ENCODE measurements around the gene CR1.
A peak's percentile ranks its signal among the peaks of the same experiment; 100 is the strongest.
"Not testable (repeated sequence)": the region's sequence is repeated elsewhere in the genome, so short reads cannot be mapped to it uniquely, and the experiment has no call there.

Gene CR1

DNA sequence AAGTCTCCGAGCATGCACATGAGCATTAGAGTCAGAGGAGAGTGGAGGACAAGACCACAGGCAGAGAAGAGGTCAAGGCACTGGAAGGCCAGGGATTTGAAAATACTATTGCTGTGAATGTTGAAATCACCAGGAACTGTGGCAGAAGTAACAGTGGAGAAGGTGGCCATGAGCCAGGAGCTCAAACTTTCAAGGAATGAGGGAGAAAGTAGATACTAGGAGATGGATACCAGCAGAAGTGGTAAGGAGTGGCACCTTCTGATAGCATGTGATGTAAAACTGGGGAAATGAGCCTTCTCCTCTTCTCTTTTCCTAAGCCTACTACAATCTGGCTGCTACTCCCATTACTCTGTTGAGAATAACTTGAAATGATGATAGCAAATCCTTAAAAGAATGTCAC is 1.8 kb upstream of the CR1 start:
- DNase-seq (ENCODE audit: low spot score in 2 of 2) (no peak), ATAC-seq (no peak)
- H3K9me3 Mint-ChIP-seq, result no peaks in the 10 kb centered on the region
- H3K4me1 Mint-ChIP-seq, result peaks cover 9% of the 10 kb centered on the region
- H3K36me3 Mint-ChIP-seq, result no peaks in the 10 kb centered on the region
- H3K27ac Mint-ChIP-seq, result no peak overlapping the region
- no peak overlapping the region for H3K4me3 Mint-ChIP-seq

DNA sequence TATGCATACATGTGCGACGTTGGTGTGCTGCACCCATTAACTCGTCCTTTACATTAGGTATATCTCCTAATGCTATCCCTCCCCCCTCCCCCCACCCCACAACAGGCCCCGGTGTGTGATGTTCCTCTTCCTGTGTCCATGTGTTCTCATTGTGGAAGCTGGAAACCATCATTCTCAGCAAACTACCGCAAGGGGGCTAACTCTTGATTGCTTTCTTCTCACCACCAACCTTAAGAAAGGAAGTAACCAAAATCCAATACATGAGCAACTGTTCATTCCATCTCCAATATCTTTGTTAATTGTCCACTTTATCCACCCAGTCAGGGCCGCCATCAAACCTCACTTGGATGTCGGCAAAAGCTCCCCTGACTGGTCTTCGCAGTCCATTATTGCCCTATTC is 676 bp upstream of the CR1 start:
- ATAC-seq; H3K4me3 Mint-ChIP-seq; DNase-seq (ENCODE audit: low spot score in 2 of 2); H3K27ac Mint-ChIP-seq; H3K9me3 Mint-ChIP-seq; H3K36me3 Mint-ChIP-seq: not testable (repeated sequence)
- H3K4me1 Mint-ChIP-seq, result peaks cover 15% of the 10 kb centered on the region

DNA sequence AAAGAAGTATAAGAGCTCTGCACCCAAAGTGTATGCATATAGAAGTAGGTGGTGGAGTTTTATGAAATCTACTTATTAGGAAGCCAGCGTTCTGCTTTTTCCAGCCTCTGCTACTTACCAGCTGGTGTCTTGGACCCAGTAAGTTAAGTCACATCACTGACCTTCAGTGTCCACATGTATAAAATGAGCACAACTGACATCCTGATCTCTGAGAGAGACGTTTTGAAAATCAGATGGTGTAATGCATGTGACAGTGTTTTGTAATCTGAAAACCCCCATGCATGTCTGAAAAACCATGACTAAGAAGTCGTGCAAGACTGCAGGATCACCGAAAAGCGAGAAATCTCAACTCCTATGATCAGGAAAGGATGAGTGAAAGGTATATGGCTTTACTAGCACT is 2.0 kb downstream of the CR1 start:
- no peak for ATAC-seq
- H3K27ac Mint-ChIP-seq, result no peak overlapping the region
- no peak overlapping the region for H3K4me3 Mint-ChIP-seq
- no peaks in the 10 kb centered on the region for H3K9me3 Mint-ChIP-seq
- no peaks in the 10 kb centered on the region for H3K36me3 Mint-ChIP-seq
- H3K4me1 Mint-ChIP-seq, result peaks cover 15% of the 10 kb centered on the region
- DNase-seq (ENCODE audit: low spot score in 2 of 2), result no peak

DNA sequence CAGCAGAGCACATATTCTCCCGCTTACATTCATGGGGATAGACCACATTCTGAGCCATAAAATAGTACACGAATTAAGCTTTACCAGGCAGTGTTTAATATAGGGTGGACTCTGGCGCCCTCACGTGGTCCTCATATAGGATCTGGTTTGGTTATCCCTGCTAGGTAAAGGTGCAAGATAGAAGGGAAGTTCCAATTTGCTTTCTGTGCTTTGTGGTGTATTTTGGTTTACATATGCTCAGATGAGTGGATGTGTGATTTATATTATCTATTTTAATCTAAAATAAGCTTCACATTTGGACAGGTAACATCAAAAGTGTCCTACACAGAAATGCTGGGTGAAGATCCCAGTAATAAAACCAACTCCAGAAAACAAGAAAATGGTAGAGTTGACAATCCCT is 3.6 kb downstream of the CR1 start:
- H3K27ac Mint-ChIP-seq, result no peak overlapping the region
- no peaks in the 10 kb centered on the region for H3K36me3 Mint-ChIP-seq
- ATAC-seq (peak; percentile 70), DNase-seq (ENCODE audit: low spot score in 2 of 2) (peak; percentile 17 to 63)
- H3K4me3 Mint-ChIP-seq, result no peak overlapping the region
- H3K9me3 Mint-ChIP-seq, result no peaks in the 10 kb centered on the region
- peaks cover 15% of the 10 kb centered on the region for H3K4me1 Mint-ChIP-seq

DNA sequence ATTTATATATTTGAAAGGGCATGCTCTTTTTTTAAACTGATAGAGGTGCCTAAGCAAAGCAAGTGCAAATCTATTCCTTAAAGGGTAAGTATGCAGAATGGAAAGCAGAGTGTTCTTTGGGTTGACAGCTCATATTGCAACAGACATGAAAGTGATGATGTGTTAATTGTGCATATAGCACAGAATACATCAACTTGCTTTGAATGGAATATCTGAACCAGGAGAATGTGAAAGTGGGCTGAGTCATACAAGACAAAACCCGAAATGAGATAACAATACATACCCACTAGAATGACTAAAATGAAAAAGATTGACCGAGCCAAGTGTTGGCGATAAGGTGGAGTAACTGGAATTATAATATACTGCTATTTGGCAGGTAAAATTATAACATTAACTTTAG is 4.3 kb downstream of the CR1 start:
- Mint-ChIP-seq H3K9me3 (no peaks in the 10 kb centered on the region), H3K36me3 (no peaks in the 10 kb centered on the region), H3K27ac (no peak overlapping the region), H3K4me3 (no peak overlapping the region), H3K4me1 (peaks cover 15% of the 10 kb centered on the region)
- ATAC-seq (peak; percentile 90), DNase-seq (ENCODE audit: low spot score in 2 of 2) (no peak)

DNA sequence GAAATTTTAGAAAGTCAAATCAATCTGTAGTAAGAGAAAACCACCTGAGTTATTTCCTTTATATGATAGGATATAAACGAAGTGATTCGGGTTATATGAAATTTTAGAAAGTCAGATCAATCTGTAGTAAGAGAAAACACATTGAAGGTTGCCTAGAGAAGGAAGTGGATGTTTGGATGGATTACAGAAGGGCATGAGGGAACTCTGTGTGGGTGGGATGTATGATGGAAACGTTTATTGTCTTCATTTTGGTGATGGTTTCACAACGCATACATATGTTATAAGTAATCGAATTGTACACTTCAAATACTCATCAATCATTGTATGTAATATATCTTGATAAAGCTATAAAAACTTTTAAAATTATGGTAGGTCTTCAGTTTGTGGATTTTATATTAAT is 5.1 kb downstream of the CR1 start:
- Mint-ChIP-seq H3K4me1 (peaks cover 7% of the 10 kb centered on the region), H3K9me3 (no peaks in the 10 kb centered on the region), H3K36me3 (no peaks in the 10 kb centered on the region), H3K4me3 (no peak overlapping the region), H3K27ac (no peak overlapping the region)
- ATAC-seq, result no peak
- DNase-seq (ENCODE audit: low spot score in 2 of 2), result no peak

DNA sequence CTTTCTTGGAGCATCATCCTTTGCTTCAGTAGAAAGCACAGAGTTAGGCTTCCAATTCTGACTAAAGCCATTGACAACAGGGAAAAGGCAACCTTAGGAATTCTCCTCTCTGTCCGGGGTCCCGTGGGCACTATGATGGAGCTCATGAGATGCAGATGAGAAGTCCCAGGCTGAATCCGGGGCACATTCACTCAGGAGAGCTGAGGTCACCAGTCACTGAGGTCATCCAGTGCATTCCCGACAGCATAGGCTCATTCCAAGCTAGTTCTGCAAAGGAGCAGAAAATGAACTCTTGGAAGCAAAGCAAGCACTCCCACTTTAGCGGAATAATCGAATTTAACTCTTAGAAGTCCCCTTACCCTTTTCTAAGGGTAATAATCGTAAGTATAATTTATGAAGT is 6.8 kb downstream of the CR1 start:
- H3K4me3 Mint-ChIP-seq, result no peak overlapping the region
- ATAC-seq, result no peak
- no peaks in the 10 kb centered on the region for H3K9me3 Mint-ChIP-seq
- no peaks in the 10 kb centered on the region for H3K36me3 Mint-ChIP-seq
- H3K4me1 Mint-ChIP-seq, result peaks cover 7% of the 10 kb centered on the region
- H3K27ac Mint-ChIP-seq, result no peak overlapping the region
- no peak for DNase-seq (ENCODE audit: low spot score in 2 of 2)

DNA sequence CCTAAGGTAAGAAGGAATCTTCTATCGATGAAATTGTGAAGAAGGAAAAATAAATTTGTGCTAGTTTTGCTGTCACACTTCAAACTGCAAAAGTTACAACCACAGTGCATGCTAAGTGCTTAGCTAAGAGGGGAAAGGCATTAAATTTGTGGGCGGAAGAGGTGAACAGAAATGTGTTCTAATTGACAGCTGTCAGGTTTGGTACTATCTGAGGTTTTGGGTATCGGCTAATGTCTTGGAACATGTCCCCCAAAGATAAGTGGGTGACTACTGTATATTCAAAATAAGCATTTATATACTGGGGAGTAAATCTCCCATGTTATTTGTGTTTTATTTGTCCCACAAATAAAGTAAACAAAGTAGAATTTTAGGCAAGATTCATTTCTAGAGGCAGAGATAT is 8.0 kb downstream of the CR1 start:
- no peaks in the 10 kb centered on the region for H3K9me3 Mint-ChIP-seq
- no peak for ATAC-seq
- H3K36me3 Mint-ChIP-seq, result no peaks in the 10 kb centered on the region
- DNase-seq (ENCODE audit: low spot score in 2 of 2), result no peak
- no peak overlapping the region for H3K27ac Mint-ChIP-seq
- H3K4me3 Mint-ChIP-seq, result no peak overlapping the region
- peaks cover 7% of the 10 kb centered on the region for H3K4me1 Mint-ChIP-seq

DNA sequence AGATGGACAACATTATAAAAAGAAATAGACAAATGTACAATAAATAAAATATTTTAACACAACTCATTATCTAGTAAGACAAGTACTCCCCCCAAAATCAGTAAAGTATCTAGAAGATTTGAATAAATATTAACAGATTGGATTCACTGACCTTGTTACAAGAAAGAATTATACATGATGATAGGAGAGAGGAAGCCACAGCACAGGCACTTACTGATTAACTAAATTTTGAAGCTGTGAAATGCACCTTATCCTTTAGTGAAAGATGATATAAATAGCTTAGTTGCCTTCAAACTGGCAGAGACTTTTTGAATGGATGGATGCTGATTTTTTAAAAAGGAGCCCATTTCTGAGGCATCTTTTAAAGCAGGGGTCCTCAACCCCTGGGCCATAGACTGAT is 8.5 kb downstream of the CR1 start:
- H3K4me1 Mint-ChIP-seq, result peaks cover 7% of the 10 kb centered on the region
- no peak for ATAC-seq
- H3K36me3 Mint-ChIP-seq, result no peaks in the 10 kb centered on the region
- H3K9me3 Mint-ChIP-seq, result no peaks in the 10 kb centered on the region
- H3K4me3 Mint-ChIP-seq, result no peak overlapping the region
- no peak overlapping the region for H3K27ac Mint-ChIP-seq
- no peak for DNase-seq (ENCODE audit: low spot score in 2 of 2)

DNA sequence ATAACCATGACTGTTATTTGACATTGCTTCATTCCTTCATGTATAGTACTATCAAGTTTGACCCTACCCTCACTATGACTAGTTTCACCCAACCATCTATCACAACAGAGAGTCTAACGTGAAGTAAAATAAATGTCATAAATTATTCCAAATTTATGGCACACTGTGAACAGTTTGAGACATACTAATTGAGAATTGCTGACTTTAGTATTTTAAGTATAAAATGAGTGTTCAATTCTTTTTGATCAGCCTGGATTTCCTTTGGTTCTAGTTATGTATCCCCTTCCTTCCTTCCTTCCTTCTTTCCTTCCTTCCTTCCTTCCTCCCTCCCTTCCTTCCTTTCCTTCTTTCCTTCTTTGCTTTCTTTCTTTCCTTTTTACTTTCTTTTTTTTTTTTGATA is 14.5 kb downstream of the CR1 start:
- no peak for ATAC-seq
- H3K27ac Mint-ChIP-seq, result no peak overlapping the region
- H3K4me3 Mint-ChIP-seq, result no peak overlapping the region
- DNase-seq (ENCODE audit: low spot score in 2 of 2), result no peak
- no peaks in the 10 kb centered on the region for H3K36me3 Mint-ChIP-seq
- no peaks in the 10 kb centered on the region for H3K9me3 Mint-ChIP-seq
- H3K4me1 Mint-ChIP-seq, result no peaks in the 10 kb centered on the region

DNA sequence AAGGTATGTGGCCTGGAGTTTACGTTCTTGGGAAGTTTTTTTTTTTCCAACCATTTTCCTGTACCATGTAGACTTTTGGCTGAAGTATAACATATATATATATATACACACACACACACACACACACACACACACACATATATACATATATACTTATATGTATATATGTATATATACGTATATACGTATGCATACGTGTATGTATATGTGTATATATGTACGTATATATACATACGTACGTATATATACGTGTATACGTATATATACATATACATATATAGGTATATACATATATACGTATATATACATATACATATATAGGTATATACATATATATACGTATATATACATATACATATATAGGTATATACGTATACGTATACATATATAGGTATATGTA is 18.9 kb downstream of the CR1 start:
- H3K36me3 Mint-ChIP-seq, result no peaks in the 10 kb centered on the region
- H3K4me3 Mint-ChIP-seq, result no peak overlapping the region
- no peak overlapping the region for H3K27ac Mint-ChIP-seq
- ATAC-seq (no peak), DNase-seq (ENCODE audit: low spot score in 2 of 2) (no peak)
- H3K9me3 Mint-ChIP-seq, result no peaks in the 10 kb centered on the region
- no peaks in the 10 kb centered on the region for H3K4me1 Mint-ChIP-seq

DNA sequence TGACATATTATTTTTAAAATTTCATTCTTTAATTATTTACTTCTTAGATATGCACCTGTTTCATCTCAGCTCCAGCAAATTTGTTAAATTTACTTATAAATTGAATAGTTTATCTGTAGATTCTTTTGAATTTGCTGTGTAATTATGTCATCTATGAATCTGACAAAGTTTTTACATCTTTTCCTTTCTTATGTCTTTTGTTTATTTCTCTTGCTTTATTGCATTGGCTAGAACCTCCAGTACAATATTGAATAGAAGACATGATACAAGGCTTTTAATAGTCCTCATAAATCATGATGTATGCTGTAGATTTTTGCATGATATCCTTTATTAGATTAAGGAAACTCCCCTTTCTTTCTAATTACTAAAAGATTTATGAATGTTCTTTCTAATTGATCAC is 20.8 kb downstream of the CR1 start:
- no peaks in the 10 kb centered on the region for H3K36me3 Mint-ChIP-seq
- DNase-seq (ENCODE audit: low spot score in 2 of 2) (no peak), ATAC-seq (no peak)
- H3K4me3 Mint-ChIP-seq, result no peak overlapping the region
- H3K9me3 Mint-ChIP-seq, result no peaks in the 10 kb centered on the region
- no peaks in the 10 kb centered on the region for H3K4me1 Mint-ChIP-seq
- no peak overlapping the region for H3K27ac Mint-ChIP-seq

DNA sequence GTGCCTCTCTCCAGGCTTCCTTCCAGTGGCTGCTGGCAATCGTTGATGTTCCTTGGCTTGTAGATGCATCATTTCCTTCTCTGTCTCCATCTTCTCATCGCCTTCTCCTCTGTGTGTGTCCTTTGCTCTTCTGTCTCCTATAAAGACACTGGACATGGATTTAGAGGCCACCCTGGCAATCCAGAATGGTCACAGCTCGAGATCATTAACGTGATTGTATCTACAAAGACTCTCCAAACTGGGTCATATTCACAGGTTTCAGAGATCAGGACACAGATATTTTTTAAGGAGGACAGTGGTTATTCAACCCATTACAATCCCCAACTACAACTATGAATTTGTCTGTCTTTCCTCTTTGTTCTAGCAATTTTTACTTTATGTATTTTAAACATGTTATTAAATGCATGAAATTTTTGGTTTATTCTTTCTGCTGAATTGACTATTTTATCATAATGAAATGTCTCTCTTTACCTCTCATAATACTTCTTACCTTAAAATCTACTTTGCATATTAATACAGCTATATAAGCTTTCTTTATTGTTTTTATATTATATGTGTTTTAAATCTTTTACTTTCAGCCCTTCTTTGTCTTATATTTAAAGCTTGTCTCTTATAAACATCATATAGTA is 22.8 kb downstream of the CR1 start:
- Mint-ChIP-seq H3K36me3 (no peaks in the 10 kb centered on the region), H3K4me3 (no peak overlapping the region), H3K9me3 (no peaks in the 10 kb centered on the region), H3K4me1 (no peaks in the 10 kb centered on the region), H3K27ac (no peak overlapping the region)
- ATAC-seq (no peak), DNase-seq (ENCODE audit: low spot score in 2 of 2) (no peak)

DNA sequence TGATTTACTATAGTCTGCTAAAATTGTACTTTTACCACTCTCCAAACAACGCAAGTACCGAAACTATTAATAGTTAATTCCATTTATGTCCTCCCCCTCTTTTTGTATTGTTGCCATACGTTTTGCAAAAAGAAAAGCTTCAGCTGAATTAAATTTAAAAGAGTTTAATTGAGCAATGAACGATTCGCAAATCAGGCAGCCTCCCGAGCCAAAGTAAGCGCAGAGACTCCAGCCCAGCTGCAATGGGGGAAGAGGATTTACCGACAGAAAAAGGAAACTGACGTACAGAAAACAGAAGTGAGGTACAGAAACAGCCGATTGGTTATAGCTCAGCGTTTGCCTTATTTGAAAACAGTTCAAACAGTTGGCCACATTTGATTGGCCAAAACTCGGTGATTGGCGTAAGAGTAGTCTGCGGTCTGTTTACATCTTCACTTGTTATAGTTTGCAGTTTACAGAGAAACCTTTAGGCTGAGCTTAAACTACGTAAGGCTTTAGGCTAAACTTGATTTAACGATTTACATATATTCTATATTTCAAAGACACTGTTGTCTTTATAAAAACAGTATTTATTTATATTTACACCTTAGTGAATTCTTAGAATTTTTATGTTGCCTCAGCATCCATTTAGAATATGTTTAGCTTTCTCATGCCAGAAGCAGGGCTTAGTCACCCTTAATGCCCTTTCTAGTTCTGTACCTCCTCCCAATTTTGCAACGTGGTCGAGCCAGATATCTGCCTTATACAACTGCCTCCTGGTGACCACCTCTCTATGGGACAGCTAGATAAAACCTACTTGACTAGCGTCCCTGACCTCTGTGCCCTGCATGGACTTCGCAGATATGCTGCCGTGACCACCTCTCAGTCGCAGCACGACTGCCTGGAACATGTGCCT is 23.8 kb downstream of the CR1 start:
- H3K27ac Mint-ChIP-seq, result no peak overlapping the region

DNA sequence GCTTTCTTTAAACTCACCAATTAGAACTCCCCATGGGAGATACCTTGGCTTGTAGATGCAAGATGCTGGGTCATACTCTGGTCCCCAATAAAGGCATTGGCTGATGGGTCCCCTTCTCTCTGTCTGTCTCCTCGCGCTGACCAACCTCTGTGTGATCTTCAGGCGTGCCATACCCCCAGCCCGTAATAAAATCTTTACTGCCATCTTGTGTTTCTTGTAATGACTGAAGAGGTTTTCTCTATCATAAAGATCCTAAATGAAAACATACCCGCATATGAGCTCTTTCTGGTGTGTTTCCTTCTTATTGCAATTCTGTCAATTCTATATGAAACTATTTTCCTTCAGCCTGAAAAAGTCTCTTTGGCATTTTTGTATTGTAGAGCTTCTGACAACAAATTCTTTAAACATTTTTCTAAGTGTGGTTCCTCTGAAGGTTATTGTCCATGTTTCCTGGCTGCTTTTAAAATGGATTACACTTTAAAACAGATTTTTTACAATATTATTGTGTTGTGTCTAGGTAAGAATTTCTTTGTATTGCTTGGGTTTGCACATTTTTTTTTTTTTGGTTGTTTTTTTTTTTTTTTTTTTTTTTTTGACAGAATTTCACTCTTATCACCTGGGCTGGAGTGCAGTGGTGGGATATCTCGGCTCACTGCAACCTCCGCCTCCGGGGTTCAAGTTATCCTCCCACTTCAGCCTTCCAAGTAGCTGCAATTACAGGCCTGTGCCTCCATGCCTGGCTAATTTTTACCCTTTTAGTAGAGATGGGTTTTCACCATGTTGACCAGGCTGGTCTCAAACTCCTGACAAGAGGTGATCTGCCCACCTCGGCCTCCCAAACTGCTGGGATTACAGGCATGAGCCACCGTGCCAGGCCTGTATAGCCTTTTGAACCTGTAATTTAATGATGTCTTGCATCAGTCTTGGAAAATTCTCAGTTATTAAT is 24.7 kb downstream of the CR1 start:
- H3K9me3 Mint-ChIP-seq; H3K36me3 Mint-ChIP-seq; DNase-seq (ENCODE audit: low spot score in 2 of 2); ATAC-seq; H3K4me1 Mint-ChIP-seq; H3K4me3 Mint-ChIP-seq; H3K27ac Mint-ChIP-seq: not testable (repeated sequence)

More for the DNA sequence above, 23.8 kb downstream of the CR1 start:
- DNase-seq (ENCODE audit: low spot score in 2 of 2) (no peak), ATAC-seq (no peak)
- no peak overlapping the region for H3K4me3 Mint-ChIP-seq
- H3K9me3 Mint-ChIP-seq, result no peaks in the 10 kb centered on the region
- H3K4me1 Mint-ChIP-seq, result no peaks in the 10 kb centered on the region
- H3K36me3 Mint-ChIP-seq, result no peaks in the 10 kb centered on the region
